ENCODE data around the gene MBOAT7.
"Not testable (repeated sequence)": the region's sequence is repeated elsewhere in the genome, so short reads cannot be mapped to it uniquely, and the experiment has no call there.

GRCh38 chr19:54194463-54194862, 5.1 kb upstream of the MBOAT7 start:
- TF ChIP-seq ZNF416 (CRISPR knock-in tag; IDR thresholded peaks at IDR 0.05); SP1 (CRISPR knock-in tag; conservative IDR thresholded peaks at IDR 0.05); CBFB (CRISPR knock-in tag; IDR thresholded peaks at IDR 0.05; ENCODE audit: low read depth): not testable (repeated sequence)

All from WTC11 (cell line).